Activated CD4-positive, alpha-beta T cell treated with anti-CD3 and anti-CD28 coated beads, Interleukin-10, Interleukin-2, amounts not matched to agents 100 ng/mL and 50 ng/mL, durations not matched to agents 16 hours and 8 hours (primary cell): ENCODE results near the gene KIF12.
"Not testable (repeated sequence)": the region's sequence is repeated elsewhere in the genome, so short reads cannot be mapped to it uniquely, and the experiment has no call there.

Experiments used
- DNase-seq: peaks from one replicate; pipeline ENCODE4 v3.0.0-alpha.2; 2020

The KIF12 gene

DNA sequence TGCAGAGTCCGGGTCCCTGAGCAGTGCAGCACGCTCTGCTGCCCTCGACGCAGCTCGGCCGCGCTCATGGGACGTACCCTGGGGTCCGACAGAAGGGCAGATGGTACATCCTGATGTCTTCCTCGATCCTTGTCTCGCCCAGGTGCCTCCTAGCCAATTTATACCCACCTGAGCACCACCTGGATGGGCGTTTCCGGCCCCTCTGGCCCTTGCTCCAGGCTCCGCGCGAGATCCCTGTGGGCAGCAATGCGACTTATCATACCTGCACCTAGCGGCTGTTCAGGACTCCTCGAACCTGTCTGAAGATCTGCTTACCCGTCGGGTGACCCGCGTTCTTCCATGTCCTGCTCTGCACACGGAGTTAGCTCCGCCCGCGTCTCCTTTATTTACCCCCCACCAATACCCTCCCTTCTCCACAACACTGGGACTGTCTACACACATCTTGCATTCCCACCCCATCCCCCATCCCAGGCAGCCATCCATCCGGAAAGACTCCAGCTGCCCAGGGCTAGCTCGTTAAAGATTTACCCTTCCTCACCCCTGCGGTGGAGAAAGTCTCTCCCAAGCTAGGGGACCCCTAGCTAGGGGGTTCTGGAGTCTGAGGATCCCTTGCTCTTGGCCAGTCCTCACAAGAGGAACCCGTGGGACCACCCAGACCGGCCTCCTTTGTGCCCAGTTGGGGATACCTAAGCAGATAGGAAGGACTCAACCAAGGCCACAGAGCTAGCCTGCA, at the start of gene KIF12:
Gene KIF12 (minus strand): TSS at position 357 of the 733 bp plus-strand sequence. CDS start 16 bp downstream, at position 341.
- DNase-seq: no peak

DNA sequence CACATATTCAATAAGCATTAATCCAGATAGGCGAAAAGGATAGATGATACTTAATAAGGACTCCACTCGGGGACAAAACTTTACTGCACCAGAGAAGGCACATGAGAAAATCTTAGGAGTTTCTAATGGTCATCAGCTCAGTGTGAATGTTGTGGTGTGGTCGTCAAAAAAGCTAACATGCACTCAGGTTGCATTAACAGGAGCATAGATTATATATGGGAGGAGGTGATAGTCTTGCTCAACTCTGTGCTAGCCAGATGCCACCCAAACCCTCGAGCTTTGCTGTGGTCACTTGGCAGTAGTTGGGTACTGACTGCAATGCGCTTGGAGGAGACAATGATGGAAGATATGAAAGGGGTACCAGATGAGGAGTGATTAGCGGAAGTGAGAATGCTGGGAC, 47.6 kb upstream of the KIF12 start:
- no peak for DNase-seq

DNA sequence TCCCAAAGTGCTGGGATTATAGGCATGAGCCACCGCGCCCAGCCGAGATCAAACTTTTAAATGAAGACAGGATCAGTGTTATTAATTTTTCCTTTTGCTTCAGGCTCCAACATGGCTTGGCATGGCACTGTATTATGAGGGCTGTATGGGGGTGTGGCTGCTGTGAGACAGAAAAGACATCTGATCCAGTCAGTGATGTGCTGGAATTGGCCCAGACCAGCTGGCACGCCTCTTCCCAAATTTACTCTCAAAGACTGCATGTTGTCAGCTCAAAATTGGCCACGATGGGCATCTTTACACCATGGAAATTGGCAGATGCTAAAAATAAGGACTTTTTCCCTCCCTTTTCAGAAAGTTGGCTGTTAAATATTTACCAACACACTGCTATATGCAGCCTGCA, 44.1 kb upstream of the KIF12 start:
- DNase-seq: no peak

DNA sequence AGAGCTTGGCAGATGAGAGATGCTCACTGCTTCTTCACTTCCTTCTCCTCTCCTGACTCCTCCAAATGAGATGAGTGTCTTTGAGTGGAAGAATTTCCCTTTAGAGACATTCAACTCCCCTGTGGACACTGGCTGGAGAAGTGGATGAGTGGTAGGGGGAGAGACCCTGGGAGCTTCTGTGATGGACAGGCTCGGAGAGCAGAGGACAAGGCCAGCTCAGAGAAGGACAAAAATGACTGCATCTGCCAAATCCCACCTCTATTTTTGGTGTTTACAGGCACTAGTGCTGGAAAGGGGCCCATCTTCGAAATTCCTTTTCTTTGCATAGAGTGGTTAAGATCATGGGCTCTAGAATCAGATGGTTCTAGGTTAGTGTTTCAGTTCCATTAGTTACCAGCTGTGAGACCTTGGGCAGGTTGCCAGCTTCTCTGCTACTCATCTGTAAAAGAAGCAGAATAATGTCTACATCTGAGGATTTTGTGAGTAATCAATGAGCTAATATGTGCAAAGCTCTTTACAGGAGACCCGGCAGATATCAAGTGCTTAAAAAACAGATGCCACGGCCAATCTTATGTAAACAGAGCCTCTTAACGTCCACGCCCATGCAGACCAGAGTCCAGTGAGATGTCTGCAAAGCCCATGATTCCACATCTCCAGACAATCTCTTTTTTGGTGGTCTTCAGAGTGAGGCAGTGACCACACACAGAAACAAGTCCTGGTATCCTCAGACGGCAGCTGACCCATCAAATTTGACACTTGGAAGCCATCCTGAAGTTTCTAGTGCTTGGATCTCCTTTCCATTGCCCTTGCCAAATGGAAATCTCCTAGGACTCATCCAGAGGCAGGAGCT, 42.7 kb upstream of the KIF12 start:
- DNase-seq: no peak

DNA sequence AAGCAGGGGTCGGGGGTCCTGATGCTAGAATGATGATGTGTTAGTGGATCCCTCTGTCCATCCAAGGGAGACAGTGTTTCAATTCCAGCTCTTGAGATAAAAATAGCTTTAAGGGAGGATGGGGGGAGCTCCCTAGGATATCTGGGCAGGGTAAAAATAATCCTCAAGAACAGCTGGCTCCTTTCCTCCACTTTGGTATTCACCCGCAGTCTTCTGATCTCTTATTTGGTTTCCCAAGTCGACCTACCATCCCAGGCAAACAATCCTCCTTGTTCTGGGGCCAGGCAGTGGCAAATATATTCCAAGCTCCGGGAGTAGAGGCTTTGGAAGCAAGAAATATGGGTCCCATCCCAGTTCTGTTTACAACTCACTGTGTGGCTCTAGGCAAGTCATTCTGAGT, 41.8 kb upstream of the KIF12 start:
- DNase-seq: no peak

DNA sequence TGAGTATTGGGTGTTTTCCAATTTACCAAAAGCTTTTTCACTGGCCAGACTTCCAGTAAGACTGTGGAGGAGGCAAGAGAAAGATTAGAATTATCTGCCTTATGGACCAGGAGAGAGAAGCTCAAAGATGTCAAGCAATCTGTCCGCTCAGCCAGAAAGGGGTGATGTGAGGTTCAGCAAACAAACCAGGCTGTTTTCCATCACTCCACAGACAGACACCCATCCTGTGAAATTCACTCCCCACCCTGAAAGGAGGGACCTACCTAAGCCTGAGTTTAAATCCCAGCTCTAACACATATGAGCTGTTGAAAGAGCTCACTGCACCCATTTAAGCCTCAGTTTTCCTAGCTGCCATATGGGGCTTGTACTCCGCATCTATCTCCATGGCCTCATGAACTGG, 41.3 kb upstream of the KIF12 start:
- DNase-seq: no peak

DNA sequence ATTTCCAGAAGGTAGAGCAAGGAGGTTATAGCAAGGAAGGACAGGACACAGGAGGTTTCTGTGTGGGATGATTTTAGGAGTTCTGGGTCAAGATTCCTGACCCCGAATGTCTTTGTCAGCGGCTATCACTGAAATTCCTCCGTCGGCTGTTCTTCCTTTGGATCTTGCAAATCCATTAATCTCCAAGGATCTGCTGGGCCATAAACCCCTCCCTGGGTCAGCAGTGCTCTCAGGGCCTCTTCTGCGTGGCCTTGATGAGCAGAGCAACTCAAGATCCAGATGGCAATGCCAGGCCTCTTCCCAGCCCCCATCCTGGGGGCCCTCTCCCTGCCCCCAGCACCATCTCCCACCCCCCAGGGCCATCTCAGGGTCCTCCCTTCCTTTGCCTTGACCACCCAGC, 40.0 kb upstream of the KIF12 start:
- no peak for DNase-seq

DNA sequence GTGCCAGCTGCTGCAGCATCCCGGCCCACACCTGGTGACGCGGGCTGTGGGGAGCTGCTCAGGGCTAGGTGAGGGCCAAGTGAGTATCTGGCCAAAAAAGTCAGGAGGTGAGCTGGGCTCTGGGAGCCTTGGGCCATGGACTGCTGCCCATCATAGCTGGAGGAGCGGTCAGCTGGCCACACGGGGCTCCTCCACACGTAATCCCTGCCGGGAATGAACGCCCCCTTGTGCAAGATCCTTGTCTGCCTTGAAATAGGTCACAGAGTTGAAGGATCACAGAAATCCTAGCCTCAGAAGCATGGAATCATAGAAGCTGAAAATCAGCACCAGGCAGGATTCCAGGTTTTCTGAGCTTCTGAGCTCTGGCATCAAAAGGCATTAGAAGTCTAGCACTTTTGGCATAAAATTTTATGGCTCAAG, 39.5 kb upstream of the KIF12 start:
- no peak for DNase-seq

DNA sequence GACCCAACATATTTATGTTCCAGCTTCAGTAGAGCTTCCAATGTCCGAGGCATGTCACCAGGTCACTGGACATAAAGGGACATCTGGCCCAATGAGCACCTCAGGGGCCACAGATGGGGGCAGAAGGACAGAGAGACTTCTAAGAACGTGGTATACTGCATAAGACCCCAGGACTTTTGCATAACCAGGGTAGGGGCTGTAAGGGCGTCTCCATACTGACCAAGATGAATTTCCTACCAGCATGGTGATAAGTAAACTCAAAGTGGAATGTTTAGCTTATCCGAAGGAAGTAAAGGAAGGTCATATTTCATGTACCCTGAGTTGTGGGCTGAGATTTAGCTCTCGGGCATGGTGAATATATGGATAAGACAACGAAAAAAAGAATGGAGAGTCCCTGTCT, 38.7 kb upstream of the KIF12 start:
- DNase-seq: no peak

DNA sequence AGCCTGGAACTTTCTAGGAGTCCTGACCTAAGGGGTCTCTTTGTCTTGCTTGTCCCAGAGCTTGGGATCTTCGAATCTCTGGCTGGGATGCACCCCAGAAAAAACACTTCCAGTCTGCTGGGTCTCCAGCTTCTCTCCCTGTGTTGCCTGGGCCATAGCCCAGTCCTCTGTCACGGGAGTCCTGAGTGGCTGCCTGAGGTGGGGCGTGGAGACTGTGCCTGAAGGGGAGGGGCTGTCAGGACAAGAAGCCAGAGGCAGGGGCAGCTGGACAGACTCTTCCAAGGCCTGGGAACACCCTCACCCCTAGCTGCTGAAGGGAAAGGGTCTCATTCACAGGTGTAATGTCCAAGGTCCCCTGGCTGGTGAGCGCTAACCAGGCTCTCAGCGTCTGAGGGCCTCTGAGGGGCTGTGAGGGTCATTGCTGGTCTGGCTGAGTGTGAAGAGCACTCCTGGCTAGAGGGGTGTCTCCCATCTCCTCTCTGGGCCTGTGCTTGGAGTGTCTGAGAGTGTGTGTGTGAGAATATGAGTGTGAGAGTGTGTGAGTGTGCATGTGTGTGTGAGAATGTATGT, 35.8 kb upstream of the KIF12 start:
- DNase-seq: no peak

DNA sequence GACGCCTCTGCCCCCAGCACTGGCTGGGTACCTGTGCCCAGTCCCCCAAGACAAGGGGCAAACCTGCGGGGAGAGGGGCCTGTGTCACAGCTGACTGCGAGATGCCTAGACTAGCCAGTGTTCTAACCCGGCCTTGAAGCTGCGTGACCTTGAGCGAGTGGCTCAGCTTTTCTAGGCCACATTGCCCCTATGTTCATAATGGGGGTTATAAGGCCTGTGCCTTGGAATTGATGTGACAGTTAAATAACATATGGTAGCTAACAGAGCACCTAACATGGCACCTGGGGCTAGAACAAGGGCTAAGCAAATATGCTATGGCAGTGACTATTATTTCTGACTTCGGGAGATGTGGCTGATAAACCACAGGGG, 33.4 kb upstream of the KIF12 start:
- DNase-seq: no peak

DNA sequence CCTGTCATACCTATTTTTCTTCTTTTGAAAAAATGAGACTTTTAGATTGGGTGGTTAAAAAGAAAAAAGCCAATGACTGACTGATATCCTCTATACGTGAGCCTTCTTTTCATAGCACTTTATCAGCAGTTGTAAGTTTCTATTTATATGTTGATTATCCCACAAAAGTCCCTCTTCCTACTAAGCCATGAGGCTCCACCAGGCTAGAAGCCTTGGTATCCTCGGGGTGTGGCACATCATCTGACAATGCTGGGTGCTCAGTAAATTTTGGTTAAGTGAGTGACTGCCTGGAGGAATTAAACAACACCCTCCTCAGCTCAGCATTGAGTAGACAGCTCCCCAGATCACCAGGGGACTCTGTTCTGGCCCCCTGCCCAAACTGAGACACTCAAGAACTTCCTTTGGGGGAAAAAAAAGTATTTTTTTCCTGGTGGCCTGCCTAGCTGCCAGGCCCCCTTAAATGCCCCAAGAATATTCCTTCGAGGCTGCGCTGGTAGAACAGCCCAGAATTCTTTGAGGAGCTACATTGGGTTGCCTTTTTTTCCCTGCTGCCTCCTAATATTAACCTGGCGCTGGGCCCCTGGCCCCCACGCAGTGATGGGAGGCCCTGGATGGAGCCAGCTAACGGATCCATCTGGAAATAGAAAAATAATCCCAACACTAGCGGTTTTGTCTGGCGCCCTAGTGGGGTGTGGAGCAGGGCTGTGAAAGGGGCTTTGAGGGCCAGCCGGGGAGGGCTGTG, 32.9 kb upstream of the KIF12 start:
- DNase-seq: no peak

DNA sequence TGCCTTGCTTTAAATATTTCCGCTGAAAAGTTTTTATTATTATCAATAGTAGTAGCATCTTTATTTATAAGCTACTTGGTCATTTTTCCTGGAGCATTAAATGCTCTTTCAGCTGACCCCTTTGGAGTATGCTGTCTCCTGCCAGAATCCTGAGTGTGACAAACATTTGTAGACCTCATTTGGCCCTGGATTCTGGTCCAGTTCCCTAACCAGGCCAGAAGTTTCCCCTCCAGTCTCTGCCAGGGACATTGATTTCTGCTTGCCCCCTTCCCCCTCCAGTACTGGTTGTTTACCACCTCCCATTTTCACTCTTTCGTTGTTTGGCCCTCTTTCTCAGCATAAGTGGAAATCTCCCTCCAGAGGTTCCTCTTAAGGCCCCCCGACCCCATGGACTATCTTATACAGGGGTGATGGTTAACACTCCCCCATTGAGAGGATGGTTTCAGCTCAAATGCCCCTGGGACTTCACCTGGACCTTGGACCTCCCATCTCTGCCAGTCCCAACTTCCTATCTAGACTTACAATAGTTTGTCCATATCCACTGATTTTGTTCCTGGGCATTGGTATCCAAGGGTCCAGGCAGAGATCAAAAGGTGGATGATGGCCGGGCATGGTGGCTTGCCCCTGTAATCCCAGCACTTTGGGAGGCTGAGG, 31.7 kb upstream of the KIF12 start:
- no peak for DNase-seq

DNA sequence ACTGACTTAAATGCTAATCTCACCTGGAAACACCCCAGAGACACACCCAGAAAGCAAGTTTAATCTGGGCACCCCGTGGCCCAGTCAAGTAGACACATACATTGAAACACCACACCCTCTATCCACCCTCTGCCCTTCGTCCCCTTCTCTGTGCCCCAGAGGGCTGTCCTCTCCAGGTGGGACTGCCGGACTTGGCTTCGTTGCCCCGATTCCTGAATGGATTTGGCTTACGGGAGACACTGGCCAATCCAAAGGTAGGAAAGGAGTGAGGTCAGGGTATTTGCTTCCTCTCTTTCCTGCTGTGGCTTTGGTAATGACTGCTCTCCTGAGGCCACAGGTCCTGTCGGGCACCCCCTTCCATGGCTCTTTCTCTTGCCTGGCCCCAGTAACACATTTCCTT, 31.0 kb upstream of the KIF12 start:
- no peak for DNase-seq

DNA sequence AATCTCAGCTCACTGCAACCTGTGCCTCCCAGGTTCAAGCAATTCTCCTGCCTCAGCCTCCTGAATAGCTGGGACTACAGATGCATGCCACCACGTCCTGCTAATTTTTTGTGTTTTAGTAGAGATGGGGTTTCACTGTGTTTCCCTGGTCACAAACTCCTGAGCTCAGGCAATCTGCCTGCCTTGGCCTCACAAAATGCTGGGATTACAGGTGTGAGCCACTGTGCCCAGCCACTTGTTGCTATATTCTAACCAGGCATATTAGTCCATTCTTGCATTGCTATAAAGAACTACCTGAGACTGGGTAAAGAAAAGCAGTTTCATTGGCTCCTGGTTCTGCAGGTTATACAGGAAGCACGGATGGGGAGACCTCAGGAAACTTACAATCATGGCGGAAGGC, 29.7 kb upstream of the KIF12 start:
- not testable (repeated sequence) for DNase-seq

DNA sequence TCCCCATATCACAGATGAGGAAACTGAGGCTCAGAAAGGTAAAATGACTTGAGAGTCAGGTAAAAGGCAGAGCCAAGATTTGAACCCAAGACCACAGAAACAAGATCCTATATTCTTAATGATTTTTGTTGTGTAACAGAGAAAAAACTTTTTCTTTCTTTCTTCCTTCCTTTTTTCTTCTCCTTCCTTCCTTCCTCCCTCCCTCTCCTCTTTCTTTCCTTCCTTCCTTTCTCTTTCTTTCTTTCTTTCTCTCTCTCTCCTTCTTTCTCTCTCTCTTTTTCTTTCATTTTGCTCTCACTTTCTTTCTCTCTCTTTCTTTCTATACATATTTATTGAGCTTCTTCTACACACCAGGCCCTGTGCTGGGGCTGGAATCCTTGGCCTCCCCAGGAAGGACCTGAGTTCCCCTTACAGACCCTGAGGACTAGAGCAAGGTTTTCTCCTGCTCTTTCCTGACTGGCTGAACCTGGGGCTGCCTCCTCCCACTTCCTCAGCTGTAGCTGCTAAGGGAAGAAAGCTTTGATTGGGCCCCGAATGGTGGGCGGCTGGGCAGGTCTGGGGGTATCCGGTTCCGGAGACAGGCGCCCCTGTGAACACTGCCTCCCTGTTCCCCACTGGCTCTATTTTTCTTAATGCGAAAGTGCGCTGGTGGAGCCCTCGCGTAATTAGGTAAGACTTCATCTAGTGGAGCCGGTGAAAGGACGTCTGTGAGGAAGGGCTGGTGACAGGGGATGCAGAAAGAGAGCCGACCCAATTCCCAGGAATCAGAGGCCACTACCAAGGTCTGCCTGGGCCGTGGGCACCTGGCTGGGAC, 27.4 kb upstream of the KIF12 start:
- DNase-seq: no peak

DNA sequence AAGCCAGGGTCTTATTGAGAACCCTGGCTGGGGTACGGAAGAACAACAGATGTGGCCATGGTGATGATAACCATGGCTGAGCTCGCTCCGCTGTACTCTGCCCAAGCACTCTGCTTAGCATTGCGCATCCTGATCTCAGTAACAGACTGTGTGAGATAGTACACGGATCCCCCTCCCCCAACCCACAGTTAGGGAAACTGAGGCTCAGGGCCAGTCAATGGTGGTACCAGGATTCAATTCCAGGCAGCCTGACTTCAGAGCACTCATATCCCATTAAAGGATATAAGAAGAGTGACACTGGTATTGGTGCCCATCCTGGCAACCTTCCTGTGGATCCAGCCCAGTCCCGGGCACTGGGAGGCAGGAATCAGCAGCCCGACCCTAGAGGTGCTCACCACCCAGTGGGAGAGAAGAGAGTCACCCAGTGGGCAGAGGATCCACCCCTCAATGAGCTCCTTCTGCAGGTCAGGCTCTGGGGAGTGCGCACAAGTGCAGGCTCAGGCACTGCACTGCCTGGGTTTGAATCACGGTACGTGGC, 26.5 kb upstream of the KIF12 start:
- DNase-seq: no peak

DNA sequence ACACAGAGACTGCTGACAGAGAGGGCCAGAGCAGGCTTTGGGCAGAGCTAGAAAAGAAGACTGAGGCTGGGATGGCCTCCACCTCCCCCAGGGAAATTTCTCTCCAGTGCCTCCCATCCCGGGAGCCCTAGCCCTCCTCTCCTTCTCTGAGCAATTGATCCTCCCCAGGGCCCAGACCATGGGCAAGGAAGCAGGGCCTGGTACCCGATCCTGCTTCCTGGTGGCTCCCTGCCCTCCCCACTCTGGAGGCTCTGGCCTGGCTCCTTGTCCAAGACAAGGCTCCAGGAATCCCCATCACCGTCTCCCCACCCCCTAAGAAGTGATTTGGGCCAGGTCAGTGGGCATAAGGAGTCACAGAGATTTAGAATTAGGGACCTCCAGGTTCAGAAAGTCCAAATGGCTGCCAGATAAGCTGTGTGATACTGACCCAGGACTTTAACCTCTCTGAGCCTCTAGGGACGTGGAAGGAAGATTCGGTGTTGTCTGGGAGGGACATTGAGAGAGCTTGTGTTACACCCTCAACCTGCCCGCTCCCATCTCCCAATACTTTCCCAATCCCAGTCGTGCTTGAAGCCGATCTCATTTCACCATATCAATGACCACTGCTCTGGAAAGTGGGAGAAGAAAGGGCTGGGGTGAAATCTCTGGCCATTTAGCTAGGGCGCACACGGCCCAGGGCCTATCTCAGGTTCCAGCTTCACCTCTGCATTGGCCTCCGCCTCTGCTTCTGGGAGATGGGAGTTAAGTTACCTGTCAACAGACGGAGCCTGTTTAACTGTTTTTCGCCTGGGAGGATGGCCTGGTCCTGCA, 25.8 kb upstream of the KIF12 start:
- DNase-seq: no peak

DNA sequence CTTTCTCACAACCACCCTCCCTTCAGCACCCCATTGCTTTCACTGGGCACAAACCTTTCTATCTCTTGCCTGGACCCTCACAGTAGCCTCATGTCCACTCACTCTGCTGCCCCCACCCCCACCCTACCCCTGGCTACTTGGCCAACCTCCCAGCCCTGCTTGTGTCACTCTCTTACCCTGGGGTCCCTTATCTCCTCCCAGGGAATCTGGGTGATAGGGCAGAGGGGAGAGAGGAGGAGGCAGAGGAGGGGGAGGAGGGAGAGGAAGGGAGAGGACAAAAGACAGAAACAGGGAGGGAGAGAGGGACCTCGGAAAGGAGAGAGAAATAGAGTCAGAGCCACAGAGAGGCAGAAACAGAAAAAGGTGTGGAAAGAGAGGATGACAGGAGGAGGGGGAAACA, 25.0 kb upstream of the KIF12 start:
- no peak for DNase-seq
